Measurements from ENCODE around the gene CAMTA1. TPM values are rescaled to one million over a fixed set of nuclear protein-coding genes. Genes with fewer than 3 reads are reported as not detected.

The CAMTA1 gene
- polyA plus RNA-seq, 1 of the 3 experiments (the other 2 are of a cell fraction): 63.1 TPM

DNA sequence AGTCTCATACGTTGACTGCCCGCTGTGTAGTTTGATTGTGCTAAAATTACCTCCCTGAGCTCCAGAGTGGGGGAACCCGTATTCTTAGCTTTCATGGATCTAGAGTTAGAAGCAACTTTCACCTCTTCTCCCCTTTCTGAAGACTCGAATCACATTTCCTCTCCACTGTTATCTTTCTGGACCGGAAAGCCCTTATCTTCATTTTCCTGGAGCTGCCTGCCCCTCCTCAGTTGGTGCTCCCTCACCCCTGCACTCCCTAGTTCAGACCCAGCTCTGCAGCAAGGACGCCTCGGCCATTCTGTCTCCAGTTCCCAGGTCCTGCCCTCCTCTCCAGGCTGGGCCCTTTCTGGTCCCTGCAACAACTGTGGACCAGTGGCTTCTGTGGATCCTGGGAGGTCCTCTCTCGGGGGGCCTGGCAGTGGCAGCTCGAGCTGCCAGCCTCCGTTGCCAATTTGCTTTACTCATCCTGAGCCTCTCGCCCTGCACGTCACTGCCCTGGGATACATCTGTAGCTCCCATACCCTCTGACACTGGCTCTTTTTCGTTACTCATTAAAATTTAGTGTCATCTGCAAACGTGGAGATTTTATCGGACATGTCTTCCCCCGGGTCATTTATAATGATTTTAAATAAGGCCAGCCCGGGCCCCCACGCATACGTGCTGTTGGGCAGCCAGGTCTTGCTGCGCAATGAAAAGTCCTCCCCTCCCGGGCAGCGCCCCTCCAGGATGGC lies 844.4 kb downstream of the CAMTA1 start (continued):
- TF ChIP-seq TEAD4 (IDR thresholded peaks at IDR 0.05; ENCODE audit: borderline replicate concordance, insufficient read depth): no peak
- no peak; the same call in 1 of the 2 replicates for TF ChIP-seq RAD21 (IDR thresholded peaks at IDR 0.05; ENCODE audit: low read length)
- no peak; the same call in 1 of the 2 replicates for TF ChIP-seq FOXJ3 (CRISPR knock-in tag; IDR thresholded peaks at IDR 0.05)
- peak in 1 of 2 experiments; percentile 87; a peak in 2 of 4 replicates for TF ChIP-seq EP300 (IDR thresholded peaks at IDR 0.05; ENCODE audit: borderline replicate concordance in 1 of 2, low read depth in 1 of 2, low read length in 1 of 2)
- TF ChIP-seq, protein P1, sequence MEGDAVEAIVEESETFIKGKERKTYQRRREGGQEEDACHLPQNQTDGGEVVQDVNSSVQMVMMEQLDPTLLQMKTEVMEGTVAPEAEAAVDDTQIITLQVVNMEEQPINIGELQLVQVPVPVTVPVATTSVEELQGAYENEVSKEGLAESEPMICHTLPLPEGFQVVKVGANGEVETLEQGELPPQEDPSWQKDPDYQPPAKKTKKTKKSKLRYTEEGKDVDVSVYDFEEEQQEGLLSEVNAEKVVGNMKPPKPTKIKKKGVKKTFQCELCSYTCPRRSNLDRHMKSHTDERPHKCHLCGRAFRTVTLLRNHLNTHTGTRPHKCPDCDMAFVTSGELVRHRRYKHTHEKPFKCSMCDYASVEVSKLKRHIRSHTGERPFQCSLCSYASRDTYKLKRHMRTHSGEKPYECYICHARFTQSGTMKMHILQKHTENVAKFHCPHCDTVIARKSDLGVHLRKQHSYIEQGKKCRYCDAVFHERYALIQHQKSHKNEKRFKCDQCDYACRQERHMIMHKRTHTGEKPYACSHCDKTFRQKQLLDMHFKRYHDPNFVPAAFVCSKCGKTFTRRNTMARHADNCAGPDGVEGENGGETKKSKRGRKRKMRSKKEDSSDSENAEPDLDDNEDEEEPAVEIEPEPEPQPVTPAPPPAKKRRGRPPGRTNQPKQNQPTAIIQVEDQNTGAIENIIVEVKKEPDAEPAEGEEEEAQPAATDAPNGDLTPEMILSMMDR (IDR thresholded peaks at IDR 0.05): no peak
- TF ChIP-seq, protein P2, sequence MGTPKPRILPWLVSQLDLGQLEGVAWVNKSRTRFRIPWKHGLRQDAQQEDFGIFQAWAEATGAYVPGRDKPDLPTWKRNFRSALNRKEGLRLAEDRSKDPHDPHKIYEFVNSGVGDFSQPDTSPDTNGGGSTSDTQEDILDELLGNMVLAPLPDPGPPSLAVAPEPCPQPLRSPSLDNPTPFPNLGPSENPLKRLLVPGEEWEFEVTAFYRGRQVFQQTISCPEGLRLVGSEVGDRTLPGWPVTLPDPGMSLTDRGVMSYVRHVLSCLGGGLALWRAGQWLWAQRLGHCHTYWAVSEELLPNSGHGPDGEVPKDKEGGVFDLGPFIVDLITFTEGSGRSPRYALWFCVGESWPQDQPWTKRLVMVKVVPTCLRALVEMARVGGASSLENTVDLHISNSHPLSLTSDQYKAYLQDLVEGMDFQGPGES (IDR thresholded peaks at IDR 0.05; ENCODE audit: low read depth, low read length): peak; percentile 24; the same call in 1 of the 2 replicates
- peak; percentile 58; the same call in 1 of the 2 replicates for TF ChIP-seq RCOR1 (IDR thresholded peaks at IDR 0.05; ENCODE audit: low read length)

DNA sequence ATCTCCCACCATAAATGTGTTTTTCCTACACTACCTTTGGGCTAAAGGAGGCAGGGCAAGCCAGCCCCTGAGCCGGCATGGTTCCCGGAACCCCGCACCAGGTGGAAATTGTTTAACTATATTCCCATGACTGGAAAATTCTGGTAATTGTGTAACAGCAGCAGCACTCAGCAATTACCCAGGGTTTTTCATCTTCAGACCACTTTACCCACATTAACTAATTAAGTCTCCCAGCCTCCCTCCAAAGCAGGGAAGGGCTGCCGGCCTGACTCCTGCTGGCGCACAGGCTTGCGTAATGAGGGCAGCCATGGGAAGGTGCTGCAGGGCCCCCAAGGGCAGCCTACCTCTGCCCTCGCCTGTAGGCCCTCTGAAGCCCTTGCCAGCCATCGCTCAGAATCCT lies 845.1 kb downstream of the CAMTA1 start:
- H3K4me3 ChIP-seq (ENCODE audit: low read depth in 2 of 2, low read length in 1 of 2): no peak overlapping the region
- WGBS (ENCODE audit: low lambda C conversion rate): 29% methylated on average over 6 of the region's 8 CpGs
- peaks cover 6% of the 10 kb centered on the region; the same call in 1 of the 2 replicates for H3K27me3 ChIP-seq (ENCODE audit: insufficient read depth)
- peak; percentile 90 for DNase-seq
- no peaks in the 10 kb centered on the region for H4K20me1 ChIP-seq (ENCODE audit: insufficient read depth)
- CTCF ChIA-PET: interaction anchor here (0.6 to 4.4 kb wide), 12 partner anchors 10 to 73 kb away, joined by 3 to 32 read pairs (median 4); no protein-coding TSS in a partner anchor
- no peaks in the 10 kb centered on the region for H3F3A ChIP-seq (replicated peaks; ENCODE audit: insufficient read depth)
- no peaks in the 10 kb centered on the region for H3K9me2 ChIP-seq
- no peak overlapping the region for H2AFZ ChIP-seq (ENCODE audit: low read depth)
- no peaks in the 10 kb centered on the region for H3K79me2 ChIP-seq (ENCODE audit: insufficient read depth)
- H3K4me1 ChIP-seq (ENCODE audit: control insufficient read depth in 1 of 2, insufficient read depth in 2 of 2, low read depth in 1 of 2, low read length in 1 of 2): peaks cover 0 to 89% of the 10 kb centered on the region in 2 experiments; a peak in 2 of 4 replicates
- H3K36me3 ChIP-seq (replicated peaks in 1 of 2; ENCODE audit: control insufficient read depth in 1 of 2, insufficient read depth in 2 of 2, low read length in 1 of 2): no peaks in the 10 kb centered on the region
- H3K9me3 ChIP-seq: no peaks in the 10 kb centered on the region
- no peak overlapping the region for H3K4me2 ChIP-seq
- H3K9ac ChIP-seq: no peak overlapping the region
- H3K27ac ChIP-seq (ENCODE audit: low read depth in 2 of 2, low read length in 1 of 2): peak overlapping the region; percentile 32 to 100; a peak in 3 of 4 replicates
- POLR2A ChIA-PET: interaction anchor here (1.0 to 2.8 kb wide), 8 partner anchors 9 to 153 kb away, joined by 3 to 37 read pairs (median 6); no protein-coding TSS in a partner anchor
- no peak for TF ChIP-seq ELF1 (IDR thresholded peaks at IDR 0.05)
- no peak for TF ChIP-seq RFX5 (IDR thresholded peaks at IDR 0.05; ENCODE audit: low read length)
- peak; percentile 76 for TF ChIP-seq CHD2 (IDR thresholded peaks at IDR 0.05; ENCODE audit: low read length, partially characterized antibody)
- no peak for TF ChIP-seq TEAD4 (IDR thresholded peaks at IDR 0.05; ENCODE audit: borderline replicate concordance, insufficient read depth)
- TF ChIP-seq, protein P3, sequence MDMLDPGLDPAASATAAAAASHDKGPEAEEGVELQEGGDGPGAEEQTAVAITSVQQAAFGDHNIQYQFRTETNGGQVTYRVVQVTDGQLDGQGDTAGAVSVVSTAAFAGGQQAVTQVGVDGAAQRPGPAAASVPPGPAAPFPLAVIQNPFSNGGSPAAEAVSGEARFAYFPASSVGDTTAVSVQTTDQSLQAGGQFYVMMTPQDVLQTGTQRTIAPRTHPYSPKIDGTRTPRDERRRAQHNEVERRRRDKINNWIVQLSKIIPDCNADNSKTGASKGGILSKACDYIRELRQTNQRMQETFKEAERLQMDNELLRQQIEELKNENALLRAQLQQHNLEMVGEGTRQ (IDR thresholded peaks at IDR 0.05; ENCODE audit: borderline replicate concordance, low read depth, low read length): no peak; the same call in 1 of the 2 replicates
- TF ChIP-seq SMC3 (IDR thresholded peaks at IDR 0.05; ENCODE audit: low read depth, low read length): no peak
- peak; percentile 57; the same call in 1 of the 2 replicates for TF ChIP-seq FOXJ3 (CRISPR knock-in tag; IDR thresholded peaks at IDR 0.05)
- no peak for TF ChIP-seq MEF2A (IDR thresholded peaks at IDR 0.05; ENCODE audit: borderline replicate concordance, low read depth)
- TF ChIP-seq, protein P2 (IDR thresholded peaks at IDR 0.05; ENCODE audit: low read depth, low read length): no peak
- TF ChIP-seq RAD21 (IDR thresholded peaks at IDR 0.05; ENCODE audit: low read length): peak; percentile 41
- no peak; the same call in 1 of the 2 replicates for TF ChIP-seq MXI1 (IDR thresholded peaks at IDR 0.05; ENCODE audit: low read depth, low read length)
- peak in 1 of 2 experiments; percentile 93; a peak in 2 of 4 replicates for TF ChIP-seq EP300 (IDR thresholded peaks at IDR 0.05; ENCODE audit: borderline replicate concordance in 1 of 2, low read depth in 1 of 2, low read length in 1 of 2)
- TF ChIP-seq YY1 (IDR thresholded peaks at IDR 0.05; ENCODE audit: low read depth): no peak
- TF ChIP-seq NRF1 (IDR thresholded peaks at IDR 0.05; ENCODE audit: low read depth, low read length): no peak
- TF ChIP-seq, protein P4, sequence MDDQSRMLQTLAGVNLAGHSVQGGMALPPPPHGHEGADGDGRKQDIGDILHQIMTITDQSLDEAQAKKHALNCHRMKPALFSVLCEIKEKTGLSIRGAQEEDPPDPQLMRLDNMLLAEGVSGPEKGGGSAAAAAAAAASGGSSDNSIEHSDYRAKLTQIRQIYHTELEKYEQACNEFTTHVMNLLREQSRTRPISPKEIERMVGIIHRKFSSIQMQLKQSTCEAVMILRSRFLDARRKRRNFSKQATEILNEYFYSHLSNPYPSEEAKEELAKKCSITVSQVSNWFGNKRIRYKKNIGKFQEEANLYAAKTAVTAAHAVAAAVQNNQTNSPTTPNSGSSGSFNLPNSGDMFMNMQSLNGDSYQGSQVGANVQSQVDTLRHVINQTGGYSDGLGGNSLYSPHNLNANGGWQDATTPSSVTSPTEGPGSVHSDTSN (IDR thresholded peaks at IDR 0.05): no peak
- no peak for TF ChIP-seq NFIC (IDR thresholded peaks at IDR 0.05; ENCODE audit: borderline replicate concordance)
- TF ChIP-seq, protein P1 (IDR thresholded peaks at IDR 0.05): no peak
- peak; percentile 70; the same call in 1 of the 2 replicates for TF ChIP-seq RCOR1 (IDR thresholded peaks at IDR 0.05; ENCODE audit: low read length)
- no peak for TF ChIP-seq FOXM1 (IDR thresholded peaks at IDR 0.05; ENCODE audit: low read depth)
- TF ChIP-seq POLR2AphosphoS5 (IDR thresholded peaks at IDR 0.05; ENCODE audit: low read depth, low read length): no peak
